Ishikawa (cell line): ENCODE results near the gene GRK5.

Experiments
- EGR1 ChIP-seq: IDR thresholded peaks from 2 replicates; pipeline ENCODE4 v1.6.1; 2012
- EP300 ChIP-seq: IDR thresholded peaks from 2 replicates; pipeline ENCODE4 v1.6.1; 2012; ENCODE audit warnings: borderline replicate concordance
- FOXM1 ChIP-seq: IDR thresholded peaks from 2 replicates; pipeline ENCODE4 v1.6.1; 2012; ENCODE audit warnings: low read depth, borderline replicate concordance
- RAD21 ChIP-seq: IDR thresholded peaks from 2 replicates; pipeline ENCODE4 v1.6.1; 2012; ENCODE audit warnings: low read depth
- TAF1 ChIP-seq: IDR thresholded peaks from 2 replicates; pipeline ENCODE4 v1.6.1; 2012; ENCODE audit warnings: low read depth, mild to moderate bottlenecking
- YY1 ChIP-seq: IDR thresholded peaks from 2 replicates; pipeline ENCODE4 v1.6.1; 2012; ENCODE audit warnings: low read depth
- ZBTB7A ChIP-seq: IDR thresholded peaks from 2 replicates; pipeline ENCODE4 v1.6.1; 2012; ENCODE audit warnings: low read depth
- TF ChIP-seq, protein P1 (sequence below): IDR thresholded peaks from 2 replicates; pipeline ENCODE4 v1.6.1; 2012
- TF ChIP-seq, protein P2 (sequence below): IDR thresholded peaks from 2 replicates; pipeline ENCODE4 v1.6.1; 2012; ENCODE audit warnings: low read depth, mild to moderate bottlenecking
- TF ChIP-seq, protein P3 (sequence below): IDR thresholded peaks from 2 replicates; pipeline ENCODE4 v1.6.1; 2012

DNA sequence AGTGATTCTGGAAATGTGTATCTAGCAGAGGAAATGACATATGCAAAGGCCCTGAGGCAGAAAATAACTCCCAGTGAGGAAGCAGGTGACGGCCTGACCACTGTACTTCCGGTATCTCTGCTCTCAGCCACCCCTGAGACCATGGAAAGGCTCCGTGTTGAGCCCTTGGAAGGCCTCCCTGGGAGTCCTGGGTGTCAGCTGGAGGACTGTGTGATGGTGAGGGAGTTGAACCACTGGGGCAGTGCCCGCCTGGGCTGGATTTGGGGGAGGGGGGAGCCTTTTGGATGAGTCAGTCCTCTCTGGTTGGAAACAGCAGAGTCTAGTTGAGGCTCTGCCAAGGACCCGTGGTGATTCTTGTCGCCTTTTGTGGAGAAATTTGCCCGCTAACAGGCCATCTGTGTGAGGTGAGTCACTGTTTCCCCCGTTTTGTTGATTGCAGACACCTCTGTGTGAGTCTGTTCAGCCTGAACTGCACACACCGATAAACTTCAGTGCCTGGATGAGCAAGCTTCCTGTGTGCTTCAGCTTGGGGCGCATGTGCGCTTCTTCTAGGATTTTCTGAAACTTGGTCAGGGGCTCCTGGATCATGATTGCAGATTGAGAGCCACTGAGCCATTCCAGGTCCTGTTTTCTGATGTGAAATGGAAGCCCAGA lies 98.6 kb downstream of the GRK5 start:
- TF ChIP-seq YY1 (no peak), EGR1 (no peak), ZBTB7A (peak; percentile 68; the same call in 1 of the 2 replicates), TAF1 (no peak), FOXM1 (peak; percentile 84), RAD21 (no peak), EP300 (peak; percentile 92)
- TF ChIP-seq, protein P1, sequence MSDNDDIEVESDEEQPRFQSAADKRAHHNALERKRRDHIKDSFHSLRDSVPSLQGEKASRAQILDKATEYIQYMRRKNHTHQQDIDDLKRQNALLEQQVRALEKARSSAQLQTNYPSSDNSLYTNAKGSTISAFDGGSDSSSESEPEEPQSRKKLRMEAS: peak; percentile 36; the same call in 1 of the 2 replicates
- TF ChIP-seq, protein P2, sequence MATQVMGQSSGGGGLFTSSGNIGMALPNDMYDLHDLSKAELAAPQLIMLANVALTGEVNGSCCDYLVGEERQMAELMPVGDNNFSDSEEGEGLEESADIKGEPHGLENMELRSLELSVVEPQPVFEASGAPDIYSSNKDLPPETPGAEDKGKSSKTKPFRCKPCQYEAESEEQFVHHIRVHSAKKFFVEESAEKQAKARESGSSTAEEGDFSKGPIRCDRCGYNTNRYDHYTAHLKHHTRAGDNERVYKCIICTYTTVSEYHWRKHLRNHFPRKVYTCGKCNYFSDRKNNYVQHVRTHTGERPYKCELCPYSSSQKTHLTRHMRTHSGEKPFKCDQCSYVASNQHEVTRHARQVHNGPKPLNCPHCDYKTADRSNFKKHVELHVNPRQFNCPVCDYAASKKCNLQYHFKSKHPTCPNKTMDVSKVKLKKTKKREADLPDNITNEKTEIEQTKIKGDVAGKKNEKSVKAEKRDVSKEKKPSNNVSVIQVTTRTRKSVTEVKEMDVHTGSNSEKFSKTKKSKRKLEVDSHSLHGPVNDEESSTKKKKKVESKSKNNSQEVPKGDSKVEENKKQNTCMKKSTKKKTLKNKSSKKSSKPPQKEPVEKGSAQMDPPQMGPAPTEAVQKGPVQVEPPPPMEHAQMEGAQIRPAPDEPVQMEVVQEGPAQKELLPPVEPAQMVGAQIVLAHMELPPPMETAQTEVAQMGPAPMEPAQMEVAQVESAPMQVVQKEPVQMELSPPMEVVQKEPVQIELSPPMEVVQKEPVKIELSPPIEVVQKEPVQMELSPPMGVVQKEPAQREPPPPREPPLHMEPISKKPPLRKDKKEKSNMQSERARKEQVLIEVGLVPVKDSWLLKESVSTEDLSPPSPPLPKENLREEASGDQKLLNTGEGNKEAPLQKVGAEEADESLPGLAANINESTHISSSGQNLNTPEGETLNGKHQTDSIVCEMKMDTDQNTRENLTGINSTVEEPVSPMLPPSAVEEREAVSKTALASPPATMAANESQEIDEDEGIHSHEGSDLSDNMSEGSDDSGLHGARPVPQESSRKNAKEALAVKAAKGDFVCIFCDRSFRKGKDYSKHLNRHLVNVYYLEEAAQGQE: no peak
- TF ChIP-seq, protein P3, sequence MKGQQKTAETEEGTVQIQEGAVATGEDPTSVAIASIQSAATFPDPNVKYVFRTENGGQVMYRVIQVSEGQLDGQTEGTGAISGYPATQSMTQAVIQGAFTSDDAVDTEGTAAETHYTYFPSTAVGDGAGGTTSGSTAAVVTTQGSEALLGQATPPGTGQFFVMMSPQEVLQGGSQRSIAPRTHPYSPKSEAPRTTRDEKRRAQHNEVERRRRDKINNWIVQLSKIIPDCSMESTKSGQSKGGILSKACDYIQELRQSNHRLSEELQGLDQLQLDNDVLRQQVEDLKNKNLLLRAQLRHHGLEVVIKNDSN: no peak
